ENCODE results near the gene NUP43.
"Not testable (repeated sequence)": the region's sequence is repeated elsewhere in the genome, so short reads cannot be mapped to it uniquely, and the experiment has no call there.

NUP43 gene

DNA sequence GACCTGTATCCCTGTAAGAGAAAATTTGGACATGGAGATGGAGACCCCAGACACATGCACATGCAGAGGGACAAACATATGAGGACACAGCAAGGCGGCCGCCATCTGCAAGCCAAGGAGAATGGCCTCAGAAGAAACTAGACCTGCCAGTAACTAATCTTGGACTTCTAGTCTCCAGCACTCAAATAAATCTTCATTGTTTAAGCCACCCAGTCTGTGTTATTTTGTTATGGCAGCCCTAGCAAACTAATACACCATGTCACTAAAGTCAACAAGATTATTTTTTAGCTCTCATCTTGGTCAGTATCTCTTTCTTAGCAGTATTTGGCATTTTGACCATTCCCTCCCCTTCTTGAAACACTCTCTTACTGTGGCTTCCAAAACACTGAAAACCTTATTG, 55.1 kb downstream of the NUP43 start:
- DNase-seq (ENCODE audit: low read depth), result no peak

DNA sequence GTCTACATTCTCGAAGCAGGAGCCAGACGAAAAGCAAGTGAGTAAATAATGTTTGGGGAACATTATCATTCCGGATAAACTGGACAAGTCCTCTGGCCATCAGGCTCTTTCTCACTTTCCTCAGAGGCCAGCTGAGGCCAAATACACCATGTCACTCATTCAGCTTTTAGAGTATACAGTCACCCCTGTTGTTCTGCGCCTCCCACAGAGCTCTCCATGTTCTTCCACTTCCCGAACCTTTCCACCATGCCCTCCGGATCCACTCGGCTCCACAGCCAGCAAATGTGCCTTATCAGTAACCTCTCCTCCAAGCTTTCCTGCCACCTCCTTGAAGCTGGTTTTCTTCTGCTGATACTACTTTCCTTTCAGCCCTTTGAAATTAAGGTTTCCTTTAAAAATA, 60.1 kb downstream of the NUP43 start:
- DNase-seq (ENCODE audit: low read depth), result no peak

DNA sequence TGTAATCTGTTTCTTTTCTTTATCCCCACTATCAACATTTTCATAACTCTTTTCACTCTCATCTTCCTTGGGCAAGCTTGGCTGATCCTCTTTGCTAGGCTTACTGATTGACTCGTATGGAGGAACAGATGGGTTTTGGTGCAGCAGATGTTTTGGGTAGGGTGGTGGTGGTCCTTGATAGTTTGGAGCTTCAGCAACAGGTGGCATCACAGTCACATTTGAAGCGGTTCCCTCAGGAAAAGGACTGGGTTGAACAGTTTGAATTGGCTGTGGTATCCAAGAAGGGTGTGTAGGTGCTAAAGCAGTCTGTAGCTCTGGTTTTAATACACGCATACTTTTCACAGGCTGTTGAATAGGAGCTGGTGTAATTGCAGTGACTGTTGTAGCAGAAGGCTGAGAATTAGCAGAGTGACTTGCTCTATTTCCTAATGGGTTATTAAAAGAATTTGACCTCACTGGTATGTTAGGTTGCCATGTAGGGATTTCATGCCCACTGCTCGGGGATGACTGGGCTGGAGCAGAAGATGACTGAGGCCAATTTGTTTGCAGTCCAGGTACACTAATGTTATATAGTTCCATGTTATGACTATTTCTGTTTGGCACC, 63.0 kb downstream of the NUP43 start:
- DNase-seq (ENCODE audit: low read depth), result peak; percentile 37

DNA sequence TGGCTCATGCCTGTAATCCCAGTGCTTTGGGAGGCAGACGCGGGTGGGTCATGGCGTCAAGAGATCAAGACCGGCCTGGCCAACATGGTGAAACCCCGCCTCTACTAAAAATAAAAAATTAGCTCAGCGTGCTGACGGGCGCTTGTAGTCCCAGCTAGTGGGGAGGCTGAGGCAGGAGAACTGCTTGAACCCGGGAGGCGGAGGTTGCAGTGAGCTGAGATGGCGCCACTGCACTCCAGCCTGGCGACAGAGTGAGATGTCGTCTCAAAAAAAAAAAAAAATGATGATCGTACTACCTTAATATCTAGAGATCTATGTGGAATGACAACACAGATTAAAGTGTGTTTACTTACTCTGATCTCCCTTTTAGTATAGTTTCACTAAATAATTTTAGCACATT, 64.5 kb downstream of the NUP43 start:
- not testable (repeated sequence) for DNase-seq (ENCODE audit: low read depth)

DNA sequence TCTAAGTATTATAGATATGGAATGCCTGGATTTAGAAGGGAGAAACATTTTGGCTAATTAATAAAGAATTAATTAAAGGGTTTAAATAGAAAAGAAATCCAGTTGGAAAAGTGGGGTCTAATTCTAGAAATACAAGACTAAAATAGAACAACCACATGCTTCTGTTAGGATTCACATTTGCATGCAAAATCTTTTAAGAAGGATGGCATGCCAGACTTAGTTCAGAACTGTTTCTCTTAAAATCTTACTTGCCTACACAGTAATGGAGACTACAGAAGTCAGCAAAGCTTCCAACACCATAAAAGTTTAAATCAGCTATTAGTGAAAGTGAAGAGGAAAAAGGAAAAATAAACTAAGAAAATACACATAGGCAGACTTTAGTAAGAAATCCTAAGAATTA, 65.1 kb downstream of the NUP43 start:
- no peak for DNase-seq (ENCODE audit: low read depth)

DNA sequence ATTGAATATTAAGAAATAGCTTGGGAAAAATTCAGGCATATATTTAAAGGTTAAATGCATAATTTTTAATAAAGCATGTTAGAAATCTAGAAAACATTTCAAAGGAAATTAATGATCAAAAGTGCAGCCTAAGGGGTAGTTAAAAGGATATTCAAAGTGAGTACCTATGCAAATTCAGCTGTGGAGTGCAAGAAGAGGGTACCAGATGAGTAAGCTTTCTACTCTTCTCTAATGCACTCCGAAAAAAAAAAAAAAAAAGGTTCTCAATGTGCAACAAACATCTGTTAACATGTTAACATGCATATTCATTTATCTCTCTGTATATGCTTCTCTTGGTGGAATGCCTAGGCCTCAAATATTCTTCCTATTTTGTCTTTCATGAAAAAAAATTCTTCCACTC, 65.8 kb downstream of the NUP43 start:
- no peak for DNase-seq (ENCODE audit: low read depth)
